Muscle layer of duodenum (tissue), 2 donors: ENCODE results near the gene TMEM114.

ENCODE experiments used
- H3K27ac ChIP-seq: one replicate; pipeline ENCODE4 v1.7.0; 2013; ENCODE audit warnings: mild to moderate bottlenecking, low read length
- H3K27me3 ChIP-seq: one replicate; pipeline ENCODE4 v1.7.0; 2013; ENCODE audit warnings: low read depth, mild to moderate bottlenecking, control low read depth, low read length
- H3K36me3 ChIP-seq, 2 donors: one replicate each; pipeline ENCODE4 v1.7.0; 2013; ENCODE audit warnings: low read length in 2 of 2, control low read depth in 1 of 2, mild to moderate bottlenecking in 1 of 2; ENCODE audit not compliant: insufficient read depth in 2 of 2, control insufficient read depth in 1 of 2
- H3K4me1 ChIP-seq, 2 donors: one replicate each; pipeline ENCODE4 v1.7.0; 2013; ENCODE audit warnings: low read length in 2 of 2, mild to moderate bottlenecking in 2 of 2, control low read depth in 1 of 2, moderate library complexity in 1 of 2; ENCODE audit not compliant: insufficient read depth in 2 of 2, control insufficient read depth in 1 of 2
- H3K4me3 ChIP-seq, 2 donors: one replicate each; pipeline ENCODE4 v1.7.0; 2013; ENCODE audit warnings: low read length in 2 of 2, low read depth in 1 of 2, mild to moderate bottlenecking in 1 of 2
- H3K9me3 ChIP-seq, 2 donors: one replicate each; pipeline ENCODE4 v1.7.0; 2013; ENCODE audit warnings: low read length in 2 of 2, control low read depth in 1 of 2, mild to moderate bottlenecking in 1 of 2; ENCODE audit not compliant: control insufficient read depth in 1 of 2
- donor health status: healthy.

Gene TMEM114

GRCh38 chr16:8541868-8542267, 48.4 kb downstream of the TMEM114 start:
- Histone ChIP-seq H3K4me1 (no peaks in the 10 kb centered on the region), H3K36me3 (no peaks in the 10 kb centered on the region), H3K9me3 (no peaks in the 10 kb centered on the region), H3K27me3 (no peaks in the 10 kb centered on the region), H3K4me3 (no peak overlapping the region), H3K27ac (no peak overlapping the region)

GRCh38 chr16:8537691-8538342, 52.5 kb downstream of the TMEM114 start:
- no peaks in the 10 kb centered on the region for H3K9me3 ChIP-seq
- H3K4me3 ChIP-seq = no peak overlapping the region
- H3K27me3 ChIP-seq = no peaks in the 10 kb centered on the region
- H3K27ac ChIP-seq = peak overlapping the region; percentile 17
- no peaks in the 10 kb centered on the region for H3K4me1 ChIP-seq
- H3K36me3 ChIP-seq = no peaks in the 10 kb centered on the region

GRCh38 chr16:8533509-8533908, 56.8 kb downstream of the TMEM114 start:
- no peak overlapping the region for H3K27ac ChIP-seq
- H3K36me3 ChIP-seq = no peaks in the 10 kb centered on the region

GRCh38 chr16:8530752-8531384, 59.4 kb downstream of the TMEM114 start:
- H3K4me3 ChIP-seq = no peak overlapping the region
- no peaks in the 10 kb centered on the region for H3K4me1 ChIP-seq
- H3K9me3 ChIP-seq = no peaks in the 10 kb centered on the region
- H3K36me3 ChIP-seq = no peaks in the 10 kb centered on the region
- H3K27me3 ChIP-seq = no peaks in the 10 kb centered on the region
- H3K27ac ChIP-seq = no peak overlapping the region

More at GRCh38 chr16:8533509-8533908, 56.8 kb downstream of the TMEM114 start:
- Histone ChIP-seq H3K4me3 (no peak overlapping the region), H3K27me3 (no peaks in the 10 kb centered on the region), H3K9me3 (no peaks in the 10 kb centered on the region), H3K4me1 (no peaks in the 10 kb centered on the region)

GRCh38 chr16:8528471-8528870, 61.8 kb downstream of the TMEM114 start:
- Histone ChIP-seq H3K4me1 (no peaks in the 10 kb centered on the region), H3K4me3 (no peak overlapping the region), H3K27ac (no peak overlapping the region), H3K27me3 (no peaks in the 10 kb centered on the region), H3K9me3 (no peaks in the 10 kb centered on the region), H3K36me3 (no peaks in the 10 kb centered on the region)

GRCh38 chr16:8523932-8524331, 66.4 kb downstream of the TMEM114 start:
- H3K36me3 ChIP-seq = no peaks in the 10 kb centered on the region
- no peaks in the 10 kb centered on the region for H3K27me3 ChIP-seq
- no peaks in the 10 kb centered on the region for H3K4me1 ChIP-seq

GRCh38 chr16:8522757-8523156, 67.6 kb downstream of the TMEM114 start:
- Histone ChIP-seq H3K4me3 (no peak overlapping the region), H3K27me3 (no peaks in the 10 kb centered on the region), H3K4me1 (no peaks in the 10 kb centered on the region), H3K36me3 (no peaks in the 10 kb centered on the region), H3K9me3 (no peaks in the 10 kb centered on the region), H3K27ac (no peak overlapping the region)

More at GRCh38 chr16:8523932-8524331, 66.4 kb downstream of the TMEM114 start:
- H3K27ac ChIP-seq = no peak overlapping the region
- H3K9me3 ChIP-seq = no peaks in the 10 kb centered on the region
- no peak overlapping the region for H3K4me3 ChIP-seq

- H3K4me3 ChIP-seq = no peak overlapping the region
- no peaks in the 10 kb centered on the region for H3K9me3 ChIP-seq
- H3K27ac ChIP-seq = peak overlapping the region; percentile 27
- H3K27me3 ChIP-seq = no peaks in the 10 kb centered on the region
- no peaks in the 10 kb centered on the region for H3K4me1 ChIP-seq
- H3K36me3 ChIP-seq = no peaks in the 10 kb centered on the region
Observed at GRCh38 chr16:8519643-8520042, 70.7 kb downstream of the TMEM114 start.
